ENCODE data around the gene COL25A1.

COL25A1 gene

GRCh38 chr4:109065006-109065405, 237.5 kb downstream of the COL25A1 start:
- Histone ChIP-seq H3K9me3 (ENCODE audit: insufficient read depth, low read length) (no peaks in the 10 kb centered on the region), H3K36me3 (ENCODE audit: insufficient read depth, insufficient read length, low read length) (no peaks in the 10 kb centered on the region), H3K9ac (ENCODE audit: insufficient read length, low read depth) (no peak overlapping the region), H3K4me1 (ENCODE audit: insufficient read depth, insufficient read length) (no peaks in the 10 kb centered on the region), H3K4me3 (ENCODE audit: insufficient read length, low read depth) (no peak overlapping the region), H3K27me3 (ENCODE audit: insufficient read depth, insufficient read length) (no peaks in the 10 kb centered on the region)
- DNase-seq (ENCODE audit: low read depth, low spot score) = no peak
- TF ChIP-seq YY1 (IDR thresholded peaks at IDR 0.05; ENCODE audit: insufficient read depth, insufficient read length) (no peak), SUZ12 (IDR thresholded peaks at IDR 0.05; ENCODE audit: extremely low read depth, insufficient read depth, insufficient read length) (no peak), ZNF274 (IDR thresholded peaks at IDR 0.05; ENCODE audit: low read depth, low read length) (no peak)

- H3K9ac ChIP-seq (ENCODE audit: insufficient read length, low read depth) = no peak overlapping the region
- TF ChIP-seq YY1 (IDR thresholded peaks at IDR 0.05; ENCODE audit: insufficient read depth, insufficient read length) = no peak
- no peak for TF ChIP-seq ZNF274 (IDR thresholded peaks at IDR 0.05; ENCODE audit: low read depth, low read length)
- TF ChIP-seq SUZ12 (IDR thresholded peaks at IDR 0.05; ENCODE audit: extremely low read depth, insufficient read depth, insufficient read length) = no peak
Measured at GRCh38 chr4:109053257-109053656, 249.2 kb downstream of the COL25A1 start.

DNA sequence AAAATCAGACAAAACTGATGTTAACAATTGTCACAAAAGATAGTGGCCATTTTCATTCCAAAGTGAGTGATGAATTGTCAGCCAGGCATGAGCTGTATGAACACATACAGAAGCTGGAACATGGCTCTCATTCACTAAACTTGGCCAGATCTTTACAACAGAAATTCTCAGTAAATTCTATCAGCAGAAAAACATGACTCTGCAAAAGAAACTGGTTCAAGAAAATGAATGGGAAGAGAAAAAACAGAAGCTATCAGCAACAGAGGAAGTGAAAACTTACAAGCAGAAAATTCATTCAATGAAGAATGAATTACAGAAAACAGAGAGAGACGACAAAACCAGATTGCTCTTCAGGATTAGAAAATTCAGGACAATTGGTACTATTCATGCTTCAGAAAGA, 249.6 kb downstream of the COL25A1 start:
- no peaks in the 10 kb centered on the region for H3K36me3 ChIP-seq (ENCODE audit: insufficient read depth, insufficient read length, low read length)
- H3K4me1 ChIP-seq (ENCODE audit: insufficient read depth, insufficient read length) = no peaks in the 10 kb centered on the region
- H3K4me3 ChIP-seq (ENCODE audit: insufficient read length, low read depth) = no peak overlapping the region
- no peak overlapping the region for H3K9ac ChIP-seq (ENCODE audit: insufficient read length, low read depth)
- TF ChIP-seq YY1 (IDR thresholded peaks at IDR 0.05; ENCODE audit: insufficient read depth, insufficient read length) = no peak
- no peak for TF ChIP-seq ZNF274 (IDR thresholded peaks at IDR 0.05; ENCODE audit: low read depth, low read length)
- no peak for TF ChIP-seq SUZ12 (IDR thresholded peaks at IDR 0.05; ENCODE audit: extremely low read depth, insufficient read depth, insufficient read length)
- no peaks in the 10 kb centered on the region for H3K9me3 ChIP-seq (ENCODE audit: insufficient read depth, low read length)
- DNase-seq (ENCODE audit: low read depth, low spot score) = no peak
- no peaks in the 10 kb centered on the region for H3K27me3 ChIP-seq (ENCODE audit: insufficient read depth, insufficient read length)

More at GRCh38 chr4:109053257-109053656, 249.2 kb downstream of the COL25A1 start:
- DNase-seq (ENCODE audit: low read depth, low spot score) = no peak
- H3K9me3 ChIP-seq (ENCODE audit: insufficient read depth, low read length) = no peaks in the 10 kb centered on the region
- H3K4me3 ChIP-seq (ENCODE audit: insufficient read length, low read depth) = no peak overlapping the region
- no peaks in the 10 kb centered on the region for H3K27me3 ChIP-seq (ENCODE audit: insufficient read depth, insufficient read length)
- no peaks in the 10 kb centered on the region for H3K36me3 ChIP-seq (ENCODE audit: insufficient read depth, insufficient read length, low read length)
- no peaks in the 10 kb centered on the region for H3K4me1 ChIP-seq (ENCODE audit: insufficient read depth, insufficient read length)

DNA sequence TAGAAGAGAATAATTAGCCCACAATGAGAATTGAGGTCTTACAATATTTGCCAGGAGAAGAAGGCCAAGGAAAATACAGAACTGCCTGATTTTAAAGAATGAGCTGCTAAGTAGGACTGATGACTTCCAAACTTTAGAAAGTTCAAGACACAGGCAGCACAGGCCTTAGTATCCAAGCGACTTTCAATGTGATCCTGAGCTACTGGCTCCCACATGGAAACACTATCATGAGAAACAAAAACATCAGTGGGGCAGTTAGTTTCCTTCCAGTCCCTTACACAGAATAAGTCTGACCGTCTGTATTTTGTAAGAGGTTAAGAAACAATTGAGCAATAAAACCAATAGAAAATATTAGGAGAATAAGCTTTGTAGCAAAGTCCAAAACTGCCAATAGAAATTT, 251.4 kb downstream of the COL25A1 start:
- H3K9me3 ChIP-seq (ENCODE audit: insufficient read depth, low read length) = no peaks in the 10 kb centered on the region
- H3K9ac ChIP-seq (ENCODE audit: insufficient read length, low read depth) = no peak overlapping the region
- DNase-seq (ENCODE audit: low read depth, low spot score) = no peak
- no peaks in the 10 kb centered on the region for H3K36me3 ChIP-seq (ENCODE audit: insufficient read depth, insufficient read length, low read length)
- no peak for TF ChIP-seq ZNF274 (IDR thresholded peaks at IDR 0.05; ENCODE audit: low read depth, low read length)
- no peak for TF ChIP-seq SUZ12 (IDR thresholded peaks at IDR 0.05; ENCODE audit: extremely low read depth, insufficient read depth, insufficient read length)
- TF ChIP-seq YY1 (IDR thresholded peaks at IDR 0.05; ENCODE audit: insufficient read depth, insufficient read length) = no peak
- H3K4me1 ChIP-seq (ENCODE audit: insufficient read depth, insufficient read length) = no peaks in the 10 kb centered on the region
- H3K4me3 ChIP-seq (ENCODE audit: insufficient read length, low read depth) = no peak overlapping the region
- no peaks in the 10 kb centered on the region for H3K27me3 ChIP-seq (ENCODE audit: insufficient read depth, insufficient read length)

DNA sequence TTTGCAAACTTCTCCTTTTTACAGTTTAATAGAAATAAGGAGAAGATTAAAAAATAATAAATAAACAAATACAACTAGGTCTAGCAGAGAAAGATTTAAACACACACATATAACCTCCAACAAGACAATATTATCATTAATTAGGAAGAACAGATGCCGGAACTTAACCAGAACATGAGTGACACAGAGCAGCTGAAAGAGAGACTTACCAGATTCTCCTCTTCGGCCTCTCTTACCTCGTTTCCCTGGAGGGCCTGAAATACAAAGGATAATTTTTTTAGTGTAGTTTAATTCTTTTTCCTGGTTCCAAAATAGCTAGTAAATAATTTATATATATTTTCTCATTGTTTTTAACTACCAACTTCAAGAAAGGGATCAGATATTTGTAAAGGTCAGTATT, 252.5 kb downstream of the COL25A1 start:
- Histone ChIP-seq H3K4me1 (ENCODE audit: insufficient read depth, insufficient read length) (no peaks in the 10 kb centered on the region), H3K9ac (ENCODE audit: insufficient read length, low read depth) (no peak overlapping the region), H3K36me3 (ENCODE audit: insufficient read depth, insufficient read length, low read length) (no peaks in the 10 kb centered on the region), H3K9me3 (ENCODE audit: insufficient read depth, low read length) (no peaks in the 10 kb centered on the region), H3K27me3 (ENCODE audit: insufficient read depth, insufficient read length) (no peaks in the 10 kb centered on the region), H3K4me3 (ENCODE audit: insufficient read length, low read depth) (no peak overlapping the region)
- no peak for DNase-seq (ENCODE audit: low read depth, low spot score)
- TF ChIP-seq SUZ12 (IDR thresholded peaks at IDR 0.05; ENCODE audit: extremely low read depth, insufficient read depth, insufficient read length) = no peak
- no peak for TF ChIP-seq ZNF274 (IDR thresholded peaks at IDR 0.05; ENCODE audit: low read depth, low read length)
- TF ChIP-seq YY1 (IDR thresholded peaks at IDR 0.05; ENCODE audit: insufficient read depth, insufficient read length) = no peak

GRCh38 chr4:109046471-109047201, 255.8 kb downstream of the COL25A1 start:
- Histone ChIP-seq H3K36me3 (ENCODE audit: insufficient read depth, insufficient read length, low read length) (no peaks in the 10 kb centered on the region), H3K27me3 (ENCODE audit: insufficient read depth, insufficient read length) (no peaks in the 10 kb centered on the region), H3K4me1 (ENCODE audit: insufficient read depth, insufficient read length) (no peaks in the 10 kb centered on the region), H3K4me3 (ENCODE audit: insufficient read length, low read depth) (no peak overlapping the region), H3K9ac (ENCODE audit: insufficient read length, low read depth) (no peak overlapping the region), H3K9me3 (ENCODE audit: insufficient read depth, low read length) (no peaks in the 10 kb centered on the region)
- TF ChIP-seq SUZ12 (IDR thresholded peaks at IDR 0.05; ENCODE audit: extremely low read depth, insufficient read depth, insufficient read length) (no peak), YY1 (IDR thresholded peaks at IDR 0.05; ENCODE audit: insufficient read depth, insufficient read length) (no peak), ZNF274 (IDR thresholded peaks at IDR 0.05; ENCODE audit: low read depth, low read length) (no peak)
- no peak for DNase-seq (ENCODE audit: low read depth, low spot score)

DNA sequence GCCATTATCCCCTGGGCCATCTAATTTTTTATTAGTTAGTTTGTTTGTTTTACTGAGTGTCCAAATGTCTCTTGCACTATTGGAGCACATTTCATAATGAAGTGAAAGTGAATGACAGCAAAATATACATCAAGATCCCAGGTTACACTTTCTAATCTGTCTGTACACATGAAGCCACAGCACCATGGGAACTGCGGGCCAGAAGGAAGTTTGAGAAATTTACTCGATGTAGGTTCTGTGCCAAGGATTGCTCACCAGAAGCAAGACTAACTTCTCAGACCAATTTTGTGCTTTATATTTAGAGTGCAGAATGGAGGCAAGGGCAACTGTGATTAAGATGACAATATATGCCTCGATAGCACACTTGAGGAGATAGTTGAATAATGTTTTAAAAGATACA, 258.0 kb downstream of the COL25A1 start:
- Histone ChIP-seq H3K9ac (ENCODE audit: insufficient read length, low read depth) (no peak overlapping the region), H3K36me3 (ENCODE audit: insufficient read depth, insufficient read length, low read length) (no peaks in the 10 kb centered on the region), H3K4me1 (ENCODE audit: insufficient read depth, insufficient read length) (no peaks in the 10 kb centered on the region), H3K9me3 (ENCODE audit: insufficient read depth, low read length) (no peaks in the 10 kb centered on the region), H3K27me3 (ENCODE audit: insufficient read depth, insufficient read length) (no peaks in the 10 kb centered on the region), H3K4me3 (ENCODE audit: insufficient read length, low read depth) (no peak overlapping the region)
- DNase-seq (ENCODE audit: low read depth, low spot score) = no peak
- no peak for TF ChIP-seq SUZ12 (IDR thresholded peaks at IDR 0.05; ENCODE audit: extremely low read depth, insufficient read depth, insufficient read length)

All from NT2/D1 (cell line).